Thyroid gland (tissue), 4 donors: ENCODE measurements around the gene COL9A3.
"Not testable (repeated sequence)": the region's sequence is repeated elsewhere in the genome, so short reads cannot be mapped to it uniquely, and the experiment has no call there.

ENCODE experiments used
- CTCF ChIP-seq, 6 experiments: fragments of 200-600 bp in 3 of 6; fragments of 450-650 bp in 3 of 6; sonication (generic) in 3 of 6; IDR thresholded peaks; one replicate each; pipeline ENCODE4 v1.5.1; 2016 to 2019; ENCODE audit warnings: antibody characterized with exemption in 6 of 6, mild to moderate bottlenecking in 2 of 6, inconsistent platforms in 1 of 6, moderate library complexity in 1 of 6
- POLR2A ChIP-seq, 2 donors: fragments of 450-650 bp; IDR thresholded peaks; one replicate each; pipeline ENCODE4 v1.6.1; 2017; ENCODE audit warnings: antibody characterized with exemption in 2 of 2, mild to moderate bottlenecking in 2 of 2, moderate library complexity in 1 of 2

- peak; percentile 34 to 65 (median 57) for TF ChIP-seq CTCF (IDR thresholded peaks at IDR 0.05)
- TF ChIP-seq POLR2A (IDR thresholded peaks at IDR 0.05): not testable (repeated sequence)
These were observed 56.8 kb downstream of the COL9A3 start for GRCh38 chr20:62873681-62874031.
